NCI-H226 (cell line): ENCODE measurements around the gene OTOGL.

Experiments
- DNase-seq: peaks from one replicate; pipeline ENCODE4 v3.0.0-alpha.2; 2015

OTOGL gene

GRCh38 chr12:80401191-80401590, 301.9 kb downstream of the OTOGL start:
- DNase-seq = no peak

GRCh38 chr12:80404629-80405028, 305.3 kb downstream of the OTOGL start:
- DNase-seq = no peak

- DNase-seq = no peak
Measured at GRCh38 chr12:80406253-80406652, 306.9 kb downstream of the OTOGL start.

- DNase-seq = no peak
Measured at GRCh38 chr12:80411787-80412186, 312.4 kb downstream of the OTOGL start.

- peak; percentile 23 for DNase-seq
Measured at GRCh38 chr12:80412343-80412953, 313.1 kb downstream of the OTOGL start.

GRCh38 chr12:80413462-80413861, 314.1 kb downstream of the OTOGL start:
- DNase-seq = no peak

- no peak for DNase-seq
Measured at GRCh38 chr12:80415466-80415865, 316.1 kb downstream of the OTOGL start.

GRCh38 chr12:80419644-80420043, 320.3 kb downstream of the OTOGL start:
- no peak for DNase-seq

- DNase-seq = no peak
Measured at GRCh38 chr12:80420075-80420474, 320.7 kb downstream of the OTOGL start.

- peak; percentile 58 for DNase-seq
Measured at GRCh38 chr12:80422550-80422949, 323.2 kb downstream of the OTOGL start.
